GM12801 (cell line): ENCODE data around the gene CROCC.

Source experiments
- TF ChIP-seq, protein P1 (sequence below): IDR thresholded peaks from one replicate; pipeline ENCODE4 v1.5.1; 2011; ENCODE audit warnings: control low read depth; ENCODE audit not compliant: insufficient read length; ENCODE audit errors: extremely low read depth

The CROCC gene

GRCh38 chr1:16979475-16980327 is 58.0 kb downstream of the CROCC start:
- TF ChIP-seq, protein P1, sequence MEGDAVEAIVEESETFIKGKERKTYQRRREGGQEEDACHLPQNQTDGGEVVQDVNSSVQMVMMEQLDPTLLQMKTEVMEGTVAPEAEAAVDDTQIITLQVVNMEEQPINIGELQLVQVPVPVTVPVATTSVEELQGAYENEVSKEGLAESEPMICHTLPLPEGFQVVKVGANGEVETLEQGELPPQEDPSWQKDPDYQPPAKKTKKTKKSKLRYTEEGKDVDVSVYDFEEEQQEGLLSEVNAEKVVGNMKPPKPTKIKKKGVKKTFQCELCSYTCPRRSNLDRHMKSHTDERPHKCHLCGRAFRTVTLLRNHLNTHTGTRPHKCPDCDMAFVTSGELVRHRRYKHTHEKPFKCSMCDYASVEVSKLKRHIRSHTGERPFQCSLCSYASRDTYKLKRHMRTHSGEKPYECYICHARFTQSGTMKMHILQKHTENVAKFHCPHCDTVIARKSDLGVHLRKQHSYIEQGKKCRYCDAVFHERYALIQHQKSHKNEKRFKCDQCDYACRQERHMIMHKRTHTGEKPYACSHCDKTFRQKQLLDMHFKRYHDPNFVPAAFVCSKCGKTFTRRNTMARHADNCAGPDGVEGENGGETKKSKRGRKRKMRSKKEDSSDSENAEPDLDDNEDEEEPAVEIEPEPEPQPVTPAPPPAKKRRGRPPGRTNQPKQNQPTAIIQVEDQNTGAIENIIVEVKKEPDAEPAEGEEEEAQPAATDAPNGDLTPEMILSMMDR: no peak

- TF ChIP-seq, protein P1: no peak
Observed at GRCh38 chr1:16980473-16981268, 58.9 kb downstream of the CROCC start, which contains the start of gene MFAP2. TSS of gene MFAP2 (minus strand) at chr1:16980620. CDS start at chr1:16978273, 2,347 bp downstream.

GRCh38 chr1:16981269-16981849 is 59.6 kb downstream of the CROCC start:
- TF ChIP-seq, protein P1: no peak

- TF ChIP-seq, protein P1: no peak
Observed at GRCh38 chr1:16982902-16983301, 61.2 kb downstream of the CROCC start.

GRCh38 chr1:16983649-16984048 is 61.9 kb downstream of the CROCC start:
- TF ChIP-seq, protein P1: no peak

DNA sequence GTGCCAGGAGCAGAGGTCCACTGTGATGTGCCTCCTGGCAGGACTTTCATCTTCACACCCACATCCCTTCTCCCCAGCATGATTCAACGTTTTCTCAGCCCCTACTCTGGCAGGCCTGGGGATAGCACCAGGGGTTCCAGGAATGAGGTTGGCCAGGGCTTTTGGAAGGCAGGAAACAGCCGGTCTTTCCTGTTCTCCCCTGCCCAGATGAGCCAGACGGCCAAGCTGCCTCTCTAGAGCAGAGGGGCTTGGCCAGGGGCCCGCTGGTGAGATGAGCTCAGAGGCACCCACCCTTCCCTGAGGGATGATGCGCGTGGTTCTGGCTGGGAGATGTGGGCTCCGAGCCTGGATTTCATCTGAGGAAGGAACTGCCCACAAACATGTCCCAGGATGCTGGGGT is 63.0 kb downstream of the CROCC start:
- TF ChIP-seq, protein P1: no peak

- TF ChIP-seq, protein P1: no peak
Observed at GRCh38 chr1:16986113-16986512, 64.4 kb downstream of the CROCC start.
